ENCODE results near the gene OOEP. TPM values are rescaled to one million over a fixed set of nuclear protein-coding genes. Genes with fewer than 3 reads are reported as not detected.

Gene OOEP
- total and polyA plus RNA-seq, 2 donors (not counting 1 experiment from before 2014, with no cell fraction given), result 0.08 to 0.17 TPM

DNA sequence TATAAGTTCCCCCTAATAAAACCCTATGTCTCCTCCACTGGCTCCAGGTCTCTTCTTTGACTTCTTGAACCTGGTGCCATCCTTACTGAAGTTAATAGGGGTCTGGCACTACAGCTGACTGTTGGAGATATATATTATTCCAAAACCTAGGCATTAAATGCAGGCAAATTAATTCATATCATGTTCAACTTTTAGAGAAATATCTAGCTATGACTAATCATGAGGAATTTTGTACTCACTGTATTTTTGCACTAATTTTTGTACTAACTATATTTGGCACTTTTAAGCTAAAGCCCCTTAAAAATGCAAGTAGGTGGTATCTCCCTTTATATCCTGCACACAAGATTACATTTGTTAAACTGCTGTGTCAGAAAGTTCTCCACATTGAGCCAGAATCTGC, 26.5 kb downstream of the OOEP start:
- no peaks in the 10 kb centered on the region for H3K36me3 ChIP-seq (ENCODE audit: control insufficient read depth, insufficient read depth, low read length)
- H3K4me2 ChIP-seq (ENCODE audit: extremely low read depth, insufficient read depth, low read length), result no peak overlapping the region
- no peaks in the 10 kb centered on the region for H4K20me1 ChIP-seq (ENCODE audit: control insufficient read depth, extremely low read depth, insufficient read depth, low read length)
- no peak overlapping the region for H3K4me3 ChIP-seq (replicated peaks in 1 of 4; ENCODE audit: control extremely low read depth in 1 of 4, insufficient read depth in 1 of 4, low read depth in 3 of 4, low read length in 4 of 4)
- no peak overlapping the region for H3K9ac ChIP-seq (ENCODE audit: insufficient read depth, low read length)
- H3K27me3 ChIP-seq (ENCODE audit: control insufficient read depth, insufficient read depth, low read length), result no peaks in the 10 kb centered on the region
- DNase-seq (ENCODE audit: low read depth in 2 of 2), result no peak
- H2AFZ ChIP-seq (ENCODE audit: low read length), result no peak overlapping the region
- no peaks in the 10 kb centered on the region for H3K9me3 ChIP-seq (ENCODE audit: control insufficient read depth, insufficient read depth, low read depth, low read length)
- no peaks in the 10 kb centered on the region for H3K79me2 ChIP-seq (ENCODE audit: control insufficient read depth, insufficient read depth, low read length)
- no peaks in the 10 kb centered on the region for H3K4me1 ChIP-seq (ENCODE audit: control insufficient read depth, extremely low read depth, insufficient read depth, low read length)
- TF ChIP-seq, protein P1, sequence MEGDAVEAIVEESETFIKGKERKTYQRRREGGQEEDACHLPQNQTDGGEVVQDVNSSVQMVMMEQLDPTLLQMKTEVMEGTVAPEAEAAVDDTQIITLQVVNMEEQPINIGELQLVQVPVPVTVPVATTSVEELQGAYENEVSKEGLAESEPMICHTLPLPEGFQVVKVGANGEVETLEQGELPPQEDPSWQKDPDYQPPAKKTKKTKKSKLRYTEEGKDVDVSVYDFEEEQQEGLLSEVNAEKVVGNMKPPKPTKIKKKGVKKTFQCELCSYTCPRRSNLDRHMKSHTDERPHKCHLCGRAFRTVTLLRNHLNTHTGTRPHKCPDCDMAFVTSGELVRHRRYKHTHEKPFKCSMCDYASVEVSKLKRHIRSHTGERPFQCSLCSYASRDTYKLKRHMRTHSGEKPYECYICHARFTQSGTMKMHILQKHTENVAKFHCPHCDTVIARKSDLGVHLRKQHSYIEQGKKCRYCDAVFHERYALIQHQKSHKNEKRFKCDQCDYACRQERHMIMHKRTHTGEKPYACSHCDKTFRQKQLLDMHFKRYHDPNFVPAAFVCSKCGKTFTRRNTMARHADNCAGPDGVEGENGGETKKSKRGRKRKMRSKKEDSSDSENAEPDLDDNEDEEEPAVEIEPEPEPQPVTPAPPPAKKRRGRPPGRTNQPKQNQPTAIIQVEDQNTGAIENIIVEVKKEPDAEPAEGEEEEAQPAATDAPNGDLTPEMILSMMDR (conservative IDR thresholded peaks at IDR 0.05 in 1 of 2, IDR thresholded peaks at IDR 0.05 in 1 of 2; ENCODE audit: low read depth in 1 of 2, low read length in 2 of 2), result no peak
- no peak for TF ChIP-seq EZH2 (IDR thresholded peaks at IDR 0.05; ENCODE audit: low read length, missing control alignments)
- H3K27ac ChIP-seq (ENCODE audit: insufficient read depth, low read length), result no peak overlapping the region

DNA sequence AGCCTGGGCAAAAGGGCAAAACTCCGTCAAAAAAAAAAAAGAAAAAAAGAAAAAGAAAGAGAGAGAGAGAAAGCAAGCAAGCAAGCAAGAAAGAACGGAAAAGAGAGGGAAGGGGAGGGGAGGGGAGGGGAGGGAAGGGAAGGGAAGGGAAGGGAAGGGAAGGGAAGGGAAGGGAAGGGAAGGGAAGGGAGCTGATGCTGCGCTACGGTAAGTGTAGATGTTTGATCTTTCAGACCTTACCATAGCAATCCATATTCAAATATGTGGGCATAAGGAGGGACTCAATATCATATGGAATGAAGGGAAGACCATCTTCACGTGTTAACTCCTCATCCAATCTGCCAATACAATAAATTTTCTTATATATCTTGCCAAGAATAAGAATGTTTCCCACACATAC, 27.5 kb downstream of the OOEP start:
- Histone ChIP-seq H3K4me1 (ENCODE audit: control insufficient read depth, extremely low read depth, insufficient read depth, low read length) (no peaks in the 10 kb centered on the region), H3K4me2 (ENCODE audit: extremely low read depth, insufficient read depth, low read length) (no peak overlapping the region), H3K9ac (ENCODE audit: insufficient read depth, low read length) (no peak overlapping the region), H3K27me3 (ENCODE audit: control insufficient read depth, insufficient read depth, low read length) (no peaks in the 10 kb centered on the region), H2AFZ (ENCODE audit: low read length) (no peak overlapping the region), H3K4me3 (replicated peaks in 1 of 4; ENCODE audit: control extremely low read depth in 1 of 4, insufficient read depth in 1 of 4, low read depth in 3 of 4, low read length in 4 of 4) (no peak overlapping the region), H3K9me3 (ENCODE audit: control insufficient read depth, insufficient read depth, low read depth, low read length) (no peaks in the 10 kb centered on the region), H4K20me1 (ENCODE audit: control insufficient read depth, extremely low read depth, insufficient read depth, low read length) (no peaks in the 10 kb centered on the region), H3K79me2 (ENCODE audit: control insufficient read depth, insufficient read depth, low read length) (no peaks in the 10 kb centered on the region), H3K27ac (ENCODE audit: insufficient read depth, low read length) (no peak overlapping the region), H3K36me3 (ENCODE audit: control insufficient read depth, insufficient read depth, low read length) (no peaks in the 10 kb centered on the region)
- DNase-seq (ENCODE audit: low read depth in 2 of 2), result no peak
- TF ChIP-seq, protein P1 (conservative IDR thresholded peaks at IDR 0.05 in 1 of 2, IDR thresholded peaks at IDR 0.05 in 1 of 2; ENCODE audit: low read depth in 1 of 2, low read length in 2 of 2), result no peak
- TF ChIP-seq EZH2 (IDR thresholded peaks at IDR 0.05; ENCODE audit: low read length, missing control alignments), result no peak

DNA sequence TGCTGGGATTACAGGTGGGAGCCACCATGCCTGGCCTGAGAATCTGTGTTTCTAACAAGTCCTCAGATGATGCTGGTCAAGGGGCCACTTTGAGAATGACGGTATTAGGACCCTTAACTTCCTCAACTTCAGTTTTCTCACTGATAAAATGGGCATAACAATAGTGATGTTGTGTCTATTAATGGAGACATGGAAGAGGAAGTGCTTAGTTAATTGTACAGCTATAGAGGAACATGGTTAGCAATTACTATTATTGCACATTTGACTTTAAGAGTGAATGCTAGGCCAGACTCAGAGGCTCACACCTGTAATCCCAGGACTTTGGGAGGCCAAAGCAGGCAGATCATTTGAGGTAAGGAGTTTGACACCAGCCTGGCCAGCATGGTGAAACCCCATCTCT, 28.4 kb downstream of the OOEP start:
- Histone ChIP-seq H3K4me2 (ENCODE audit: extremely low read depth, insufficient read depth, low read length) (no peak overlapping the region), H3K9ac (ENCODE audit: insufficient read depth, low read length) (no peak overlapping the region), H3K9me3 (ENCODE audit: control insufficient read depth, insufficient read depth, low read depth, low read length) (no peaks in the 10 kb centered on the region), H3K27me3 (ENCODE audit: control insufficient read depth, insufficient read depth, low read length) (no peaks in the 10 kb centered on the region), H3K27ac (ENCODE audit: insufficient read depth, low read length) (no peak overlapping the region), H3K4me3 (replicated peaks in 1 of 4; ENCODE audit: control extremely low read depth in 1 of 4, insufficient read depth in 1 of 4, low read depth in 3 of 4, low read length in 4 of 4) (no peak overlapping the region), H4K20me1 (ENCODE audit: control insufficient read depth, extremely low read depth, insufficient read depth, low read length) (no peaks in the 10 kb centered on the region), H3K36me3 (ENCODE audit: control insufficient read depth, insufficient read depth, low read length) (no peaks in the 10 kb centered on the region), H3K79me2 (ENCODE audit: control insufficient read depth, insufficient read depth, low read length) (no peaks in the 10 kb centered on the region), H3K4me1 (ENCODE audit: control insufficient read depth, extremely low read depth, insufficient read depth, low read length) (no peaks in the 10 kb centered on the region), H2AFZ (ENCODE audit: low read length) (no peak overlapping the region)
- TF ChIP-seq EZH2 (IDR thresholded peaks at IDR 0.05; ENCODE audit: low read length, missing control alignments), result no peak
- TF ChIP-seq, protein P1 (conservative IDR thresholded peaks at IDR 0.05 in 1 of 2, IDR thresholded peaks at IDR 0.05 in 1 of 2; ENCODE audit: low read depth in 1 of 2, low read length in 2 of 2), result no peak
- DNase-seq (ENCODE audit: low read depth in 2 of 2), result no peak
